Activated CD8-positive, alpha-beta T cell treated with anti-CD3 and anti-CD28 coated beads for 36 hours (primary cell): ENCODE measurements around the gene REC8. TPM values are rescaled to one million over a fixed set of nuclear protein-coding genes. Genes with fewer than 3 reads are reported as not detected.

Experiments used
- ATAC-seq: fragments of 200-7000 bp; cut with Tn5 transposase; one replicate; pipeline ENCODE4 v1.10.0; 2021; ENCODE audit warnings: mild to moderate bottlenecking, moderate library complexity
- CTCF ChIA-PET: fragments of 350-600 bp; sonication (Branson Sonifier 250); formaldehyde crosslinking; loops from one replicate; lab custom pipeline; 2021; ENCODE audit warnings: antibody characterized with exemption; lab: Charles Lee
- POLR2A ChIA-PET: fragments of 350-600 bp; sonication (Branson Sonifier 250); formaldehyde crosslinking; loops from one replicate; lab custom pipeline; 2021; ENCODE audit warnings: antibody characterized with exemption; lab: Charles Lee
- DNase-seq: peaks from one replicate; pipeline ENCODE4 v3.0.0-alpha.2; 2020
- H3K27ac Mint-ChIP-seq: one replicate; pipeline ENCODE4 v1.8.0; 2021; ENCODE audit warnings: mild to moderate bottlenecking, mixed read lengths
- H3K27me3 Mint-ChIP-seq: one replicate; pipeline ENCODE4 v1.8.0; 2021; ENCODE audit warnings: mixed read lengths
- H3K36me3 Mint-ChIP-seq: one replicate; pipeline ENCODE4 v1.8.0; 2021; ENCODE audit warnings: low read depth, mixed read lengths
- H3K4me1 Mint-ChIP-seq: one replicate; pipeline ENCODE4 v1.8.0; 2021; ENCODE audit warnings: low read depth, mixed read lengths
- H3K4me3 Mint-ChIP-seq: one replicate; pipeline ENCODE4 v1.8.0; 2021; ENCODE audit warnings: mild to moderate bottlenecking, moderate library complexity, mixed read lengths
- H3K9me3 Mint-ChIP-seq: one replicate; pipeline ENCODE4 v1.8.0; 2021; ENCODE audit warnings: mixed read lengths
- CTCF ChIP-seq: fragments of 200-600 bp; IDR thresholded peaks from one replicate; pipeline ENCODE4 v1.8.0; 2022; ENCODE audit warnings: antibody characterized with exemption, mild to moderate bottlenecking
- intact Hi-C: fragments of 100-400 bp; cut with micrococcal nuclease; formaldehyde crosslinking; loops from one replicate; pipeline ENCODE4 v1.10.0; 2022
- total RNA-seq, 2 experiments: library from RNA; stranded (reverse); gene quantifications; one replicate each; pipeline ENCODE4 v1.2.3, GENCODE V29; 2021

The REC8 gene
- total RNA-seq, 2 experiments from 2014 or later: 25.0 to 32.9 TPM

DNA sequence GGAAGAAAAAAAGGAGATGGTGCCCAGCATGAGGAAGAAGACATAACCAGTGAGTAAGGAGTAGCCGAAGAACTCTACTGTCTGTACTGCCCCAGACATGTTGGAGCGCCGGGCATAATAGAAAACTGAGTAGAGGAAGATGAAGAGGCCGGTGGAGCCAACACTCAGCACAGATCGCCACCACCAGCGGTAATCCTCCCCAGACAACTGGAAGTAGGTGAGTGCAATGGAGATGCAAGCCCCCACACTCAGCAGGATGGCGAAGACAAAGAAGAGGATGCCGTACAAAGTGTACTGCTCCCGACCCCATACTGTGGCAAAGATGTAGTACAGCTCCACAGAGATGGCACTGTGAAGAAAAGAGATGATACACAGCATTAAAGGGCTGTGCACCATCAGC, 17.6 kb downstream of the REC8 start:
- no peaks in the 10 kb centered on the region for H3K27me3 Mint-ChIP-seq
- ATAC-seq (no peak), DNase-seq (no peak)
- CTCF ChIA-PET: interaction anchor here (1.0 to 1.5 kb wide), 8 partner anchors 25 to 242 kb away, joined by 3 to 6 read pairs (median 4); partner anchors contain the start of genes CIDEB, IRF9 and MDP1
- H3K27ac Mint-ChIP-seq: peak overlapping the region; percentile 52
- H3K9me3 Mint-ChIP-seq: no peaks in the 10 kb centered on the region
- H3K4me1 Mint-ChIP-seq: peaks cover 47% of the 10 kb centered on the region
- intact Hi-C loops: no loop called here
- POLR2A ChIA-PET: interaction anchor here (0.8 to 13.4 kb wide), 20 partner anchors 11 to 136 kb away, joined by 3 to 163 read pairs (median 5); partner anchors contain the start of genes CHMP4A, DCAF11, EMC9 and IRF9
- peaks cover 37% of the 10 kb centered on the region for H3K36me3 Mint-ChIP-seq
- no peak for TF ChIP-seq CTCF
- H3K4me3 Mint-ChIP-seq: peak overlapping the region; percentile 92

DNA sequence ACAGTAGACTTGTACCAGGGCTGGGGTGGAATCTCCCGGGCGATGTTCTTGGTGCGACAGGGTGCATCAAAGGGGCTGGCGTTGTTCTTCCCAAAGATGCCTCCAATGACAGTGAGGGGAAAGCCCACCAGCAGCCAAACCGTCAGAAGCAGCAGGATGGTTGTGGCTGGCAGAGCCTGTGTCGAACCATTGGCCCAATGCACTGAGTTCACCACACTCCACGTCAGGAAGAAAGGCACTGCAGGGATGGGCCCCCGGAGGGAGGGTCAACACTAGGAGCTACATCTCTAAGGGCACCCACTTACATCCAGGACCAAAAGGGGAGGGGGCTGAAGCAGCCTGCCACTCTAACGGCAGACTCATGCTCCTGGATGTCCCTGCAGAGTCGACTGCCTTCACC, 18.5 kb downstream of the REC8 start:
- Mint-ChIP-seq H3K4me1 (peaks cover 53% of the 10 kb centered on the region), H3K36me3 (peaks cover 37% of the 10 kb centered on the region), H3K27me3 (no peaks in the 10 kb centered on the region), H3K27ac (peak overlapping the region; percentile 25), H3K9me3 (no peaks in the 10 kb centered on the region), H3K4me3 (no peak overlapping the region)
- DNase-seq (no peak), ATAC-seq (no peak)
- POLR2A ChIA-PET: interaction anchor here (0.8 to 13.4 kb wide), 3 partner anchors 17 to 34 kb away, joined by 3 to 163 read pairs (median 3); partner anchors contain the start of gene REC8
- TF ChIP-seq CTCF: no peak
- intact Hi-C loops: no loop called here
- CTCF ChIA-PET: interaction anchor here (1.4 to 1.5 kb wide), 2 partner anchors 30 to 52 kb away, joined by 3 to 4 read pairs; partner anchors contain the start of genes IRF9 and TINF2

DNA sequence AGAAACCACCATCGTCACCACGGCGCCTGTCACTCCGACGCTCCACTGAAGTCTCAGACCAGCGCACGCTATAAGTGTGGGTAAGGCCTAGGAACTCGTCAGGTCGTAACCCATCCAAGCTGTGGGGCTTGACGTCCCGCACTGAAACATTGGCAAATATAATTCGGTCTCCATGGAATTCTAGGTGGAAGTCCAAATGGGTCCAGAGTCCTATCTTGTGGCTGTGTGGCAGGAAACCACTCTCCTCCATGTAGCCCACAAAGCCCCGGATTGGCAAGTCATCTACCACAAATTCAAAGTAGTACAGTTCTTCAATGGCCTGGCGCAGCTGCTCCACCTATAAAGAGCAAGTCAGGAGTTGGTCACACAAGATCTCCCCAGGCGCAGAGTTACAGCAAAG, 21.1 kb downstream of the REC8 start:
- H3K36me3 Mint-ChIP-seq: peaks cover 38% of the 10 kb centered on the region
- POLR2A ChIA-PET: interaction anchor here (1.2 to 2.1 kb wide), 3 partner anchors 47 to 98 kb away, joined by 4 to 5 read pairs (median 4); partner anchors contain the start of gene PSME2

DNA sequence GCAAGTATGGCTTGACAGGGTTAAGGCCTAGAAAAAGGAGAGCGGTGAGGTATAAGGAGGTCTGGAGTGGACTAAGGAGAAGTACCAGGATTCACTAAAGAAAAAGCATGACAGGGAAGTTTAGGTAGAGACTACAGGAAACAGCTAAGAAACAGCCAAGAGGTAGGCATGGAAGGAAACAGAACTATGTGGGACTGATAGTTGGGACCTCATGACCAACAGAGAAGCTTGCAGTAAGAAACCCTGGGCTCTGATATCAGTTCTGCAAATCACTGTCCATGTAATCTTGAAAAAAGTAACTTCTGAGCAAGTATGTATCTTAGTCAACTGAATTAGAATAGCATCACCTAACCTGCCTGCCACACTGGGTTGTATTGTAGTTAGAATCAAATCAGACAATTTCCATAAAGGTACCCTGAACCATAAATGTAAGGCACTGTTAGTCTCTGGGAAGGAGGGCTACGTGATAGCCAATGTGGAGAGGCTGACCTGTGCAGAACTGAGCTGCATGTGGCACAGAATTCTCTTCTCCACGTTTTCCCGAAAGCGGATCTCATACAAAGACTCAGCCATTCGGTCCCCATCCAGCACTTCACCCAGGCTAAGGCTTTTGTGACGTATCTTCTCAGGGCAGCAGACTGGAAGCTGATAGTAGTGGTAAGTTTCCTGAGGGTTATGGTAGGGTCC, 22.4 kb downstream of the REC8 start:
- H3K4me1 Mint-ChIP-seq: peaks cover 51% of the 10 kb centered on the region
- ChIA-PET POLR2A (interaction anchor here (0.9 to 4.1 kb wide), 20 partner anchors 8 to 236 kb away, joined by 3 to 58 read pairs (median 4); partner anchors contain the start of genes CBLN3, CHMP4A, DHRS1 and EMC9), CTCF (interaction anchor here (1.0 to 3.8 kb wide), 6 partner anchors 9 to 114 kb away, joined by 3 to 15 read pairs (median 9); partner anchors contain the start of genes CIDEB, IRF9 and RABGGTA)
- TF ChIP-seq CTCF: no peak
- H3K36me3 Mint-ChIP-seq: peaks cover 45% of the 10 kb centered on the region
- H3K27me3 Mint-ChIP-seq: no peaks in the 10 kb centered on the region
- peaks cover 4% of the 10 kb centered on the region for H3K9me3 Mint-ChIP-seq
- intact Hi-C loops: no loop called here
- DNase-seq (no peak), ATAC-seq (no peak)
- peak overlapping the region; percentile 95 for H3K4me3 Mint-ChIP-seq
- peak overlapping the region; percentile 98 for H3K27ac Mint-ChIP-seq

More for the DNA sequence above, 21.1 kb downstream of the REC8 start:
- Mint-ChIP-seq H3K4me3 (no peak overlapping the region), H3K9me3 (no peaks in the 10 kb centered on the region), H3K27me3 (no peaks in the 10 kb centered on the region), H3K4me1 (peaks cover 47% of the 10 kb centered on the region), H3K27ac (no peak overlapping the region)
- DNase-seq (no peak), ATAC-seq (no peak)
- CTCF ChIA-PET: interaction anchor here (3.8 kb wide), 1 partner anchor 32 kb away, joined by 15 read pairs; the partner anchor contains the start of gene IRF9
- intact Hi-C loops: no loop called here
- TF ChIP-seq CTCF: no peak
